HL-60/S4 (cell line): ENCODE data around the gene VASH1.

ENCODE experiments used
- in situ Hi-C: fragments of 300-500 bp; cut with MboI; formaldehyde crosslinking; loops from 2 replicates; pipeline ENCODE4 v1.14.3; 2022; ENCODE audit warnings: low sequenced_read_pairs

The VASH1 gene

GRCh38 chr14:76827696-76828296 lies 66.5 kb downstream of the VASH1 start:
- in situ Hi-C loops = no loop called here

GRCh38 chr14:76828339-76829012 lies 67.2 kb downstream of the VASH1 start:
- in situ Hi-C loops = no loop called here

- in situ Hi-C loops = no loop called here
These were observed 67.7 kb downstream of the VASH1 start for GRCh38 chr14:76829013-76829365.

GRCh38 chr14:76829650-76830421 lies 68.6 kb downstream of the VASH1 start:
- in situ Hi-C loops = no loop called here

- in situ Hi-C loops = no loop called here
These were observed 69.3 kb downstream of the VASH1 start for GRCh38 chr14:76830556-76830955.

GRCh38 chr14:76832503-76832988 lies 71.3 kb downstream of the VASH1 start:
- in situ Hi-C loops = no loop called here
